ENCODE measurements around the gene WWC1.
"Not testable (repeated sequence)": the region's sequence is repeated elsewhere in the genome, so short reads cannot be mapped to it uniquely, and the experiment has no call there.

WWC1 gene

DNA sequence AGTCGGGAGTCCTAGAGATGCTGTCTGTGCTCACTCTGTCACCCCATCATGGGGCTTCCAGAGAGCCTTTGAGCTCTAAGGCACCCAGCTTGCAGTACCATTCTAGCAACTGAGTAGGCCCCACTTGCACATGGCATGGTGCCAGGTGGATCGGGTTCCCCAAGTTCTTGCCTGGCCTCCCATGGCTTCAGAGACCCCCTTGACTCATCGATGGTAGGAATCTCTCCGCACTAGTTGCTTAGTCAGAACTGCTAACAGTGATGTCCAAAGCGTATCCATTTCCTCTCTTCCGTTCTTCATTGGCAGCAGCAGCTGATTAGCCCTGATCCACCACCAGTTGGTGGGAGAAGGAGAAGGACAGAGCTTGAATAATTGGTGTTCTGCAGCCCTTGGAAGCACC is 124.5 kb downstream of the WWC1 start:
- no peak for DNase-seq

DNA sequence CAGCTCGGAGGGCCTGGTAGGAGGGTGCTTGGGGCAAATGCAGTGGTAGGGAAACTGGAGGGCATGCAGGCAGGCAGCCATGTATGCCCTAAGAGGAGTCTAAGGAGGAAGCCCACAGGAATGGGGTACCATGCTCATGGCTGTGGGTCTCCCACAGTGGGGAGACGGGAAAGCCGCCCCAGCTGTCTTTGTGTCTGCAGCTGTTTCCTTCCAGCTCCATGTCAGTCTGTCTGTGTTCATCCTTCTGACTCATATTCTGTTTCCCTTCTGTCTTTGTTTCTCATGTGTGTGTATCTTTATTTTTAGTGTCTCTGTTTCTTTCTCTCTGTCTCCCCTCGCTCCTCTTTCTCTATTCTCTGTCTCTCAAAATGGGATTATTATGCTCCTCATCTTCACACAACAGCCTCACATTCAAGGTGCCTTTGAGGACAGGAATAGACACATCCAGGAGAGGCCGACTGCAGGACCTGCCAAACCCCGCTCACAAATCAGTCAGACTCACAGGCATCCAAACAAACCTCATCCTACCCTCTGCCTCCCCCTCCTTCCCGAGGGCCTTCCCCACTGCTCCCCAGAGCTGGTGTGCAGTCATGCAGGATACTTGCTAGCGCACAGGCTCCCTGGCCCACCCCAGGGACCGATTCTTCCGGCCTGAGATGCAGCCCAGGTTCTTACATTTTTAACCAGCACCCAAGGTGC is 126.4 kb downstream of the WWC1 start:
- no peak for DNase-seq

DNA sequence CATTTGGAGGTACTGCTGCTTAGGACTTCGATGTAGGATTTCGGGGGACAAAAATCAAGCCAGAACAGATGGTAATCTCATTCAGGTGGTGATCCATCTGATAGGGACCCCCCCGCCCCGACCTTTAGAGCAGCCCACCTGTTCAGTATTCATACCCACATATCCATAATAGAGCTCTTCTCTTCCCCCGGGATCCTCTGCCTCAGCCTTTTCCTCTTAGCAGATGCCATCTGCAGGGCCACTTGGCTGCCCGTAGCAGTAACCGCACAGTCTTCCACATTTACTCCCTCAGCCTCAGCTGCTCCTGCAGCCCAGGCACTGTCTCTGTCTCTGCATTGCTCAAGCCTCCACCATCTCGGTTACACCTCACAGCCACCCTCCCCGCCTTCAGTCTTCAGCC is 129.0 kb downstream of the WWC1 start:
- no peak for DNase-seq

DNA sequence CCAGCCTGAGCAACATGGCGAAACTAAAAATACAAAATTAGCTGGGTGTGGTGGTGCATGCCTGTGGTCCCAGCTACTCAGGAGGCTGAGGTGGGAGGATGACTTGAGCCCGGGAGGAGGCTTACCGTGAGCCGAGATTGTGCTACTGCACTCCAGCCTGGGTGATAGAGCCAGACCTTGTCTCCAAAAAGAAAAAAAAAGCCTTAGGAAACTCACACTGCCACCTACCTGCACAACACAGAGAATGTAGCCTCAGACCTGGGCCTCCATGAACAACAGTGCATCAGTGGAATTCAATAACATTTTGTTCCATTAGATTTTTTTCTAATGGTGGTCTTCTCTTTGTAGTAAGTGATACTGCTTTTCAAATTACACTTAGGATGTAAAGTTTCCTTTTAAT is 131.0 kb downstream of the WWC1 start:
- DNase-seq, result no peak

DNA sequence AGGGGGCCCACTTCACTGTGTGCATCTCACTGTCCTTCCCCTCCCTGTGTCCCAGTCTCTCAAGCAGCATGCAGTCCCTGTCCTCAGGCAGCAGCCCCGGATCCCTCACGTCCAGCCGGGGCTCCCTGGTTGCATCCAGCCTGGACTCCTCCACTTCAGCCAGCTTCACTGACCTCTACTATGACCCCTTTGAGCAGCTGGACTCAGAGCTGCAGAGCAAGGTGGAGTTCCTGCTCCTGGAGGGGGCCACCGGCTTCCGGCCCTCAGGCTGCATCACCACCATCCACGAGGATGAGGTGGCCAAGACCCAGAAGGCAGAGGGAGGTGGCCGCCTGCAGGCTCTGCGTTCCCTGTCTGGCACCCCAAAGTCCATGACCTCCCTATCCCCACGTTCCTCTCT is 132.0 kb downstream of the WWC1 start:
- no peak for DNase-seq

DNA sequence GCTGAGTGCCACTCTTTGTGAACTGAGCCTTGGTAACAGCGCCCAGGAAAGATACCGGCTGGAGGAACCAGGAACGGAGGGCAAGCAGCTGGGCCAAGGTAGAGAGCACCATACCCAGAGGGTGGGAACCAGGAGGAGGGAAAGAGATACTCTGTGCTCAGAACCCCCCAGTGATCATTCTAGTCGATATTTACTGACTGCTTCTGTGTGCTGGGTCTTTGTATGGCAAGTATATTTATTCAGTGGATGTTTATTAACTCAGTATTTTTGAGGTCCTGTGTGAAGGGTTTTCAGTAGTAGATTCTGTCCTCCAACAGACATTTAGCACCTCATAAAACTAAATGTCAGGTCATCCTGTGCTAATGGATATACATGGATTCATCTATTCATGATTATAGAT is 132.5 kb downstream of the WWC1 start:
- DNase-seq, result no peak

DNA sequence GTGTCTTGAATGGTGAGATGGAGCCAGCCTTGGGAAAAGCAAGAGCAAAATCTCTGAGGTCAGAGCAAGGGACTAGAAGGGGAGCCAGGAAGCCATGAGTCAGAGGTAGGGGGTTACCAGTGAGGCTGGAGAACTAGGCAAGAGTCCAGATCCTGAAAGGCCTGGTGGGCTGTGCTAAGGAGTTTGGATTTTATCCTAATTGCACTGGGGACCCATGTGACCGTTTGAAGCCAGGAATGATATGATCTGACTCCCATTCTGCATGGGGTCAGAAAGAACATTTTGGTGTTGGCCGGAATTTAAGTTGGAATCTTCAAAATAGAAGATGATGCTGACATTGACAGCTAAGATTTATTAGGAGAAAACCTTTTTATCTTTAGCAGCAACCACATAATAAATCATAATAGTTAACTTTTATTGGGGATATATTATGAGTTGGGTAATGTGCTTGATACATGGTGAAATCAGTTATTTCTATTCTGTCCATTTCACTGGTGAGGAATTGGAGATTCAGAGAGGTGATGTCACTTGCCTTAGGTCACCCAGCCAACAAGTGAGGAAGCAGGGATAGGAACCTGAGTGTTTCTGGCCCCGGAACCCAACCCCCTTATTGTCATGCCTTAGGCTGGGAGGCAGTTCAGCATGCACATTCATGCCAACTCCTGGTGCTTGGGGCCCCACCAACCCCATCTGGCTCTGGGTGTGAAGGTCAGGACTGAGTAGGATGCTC is 133.3 kb downstream of the WWC1 start:
- no peak for DNase-seq

DNA sequence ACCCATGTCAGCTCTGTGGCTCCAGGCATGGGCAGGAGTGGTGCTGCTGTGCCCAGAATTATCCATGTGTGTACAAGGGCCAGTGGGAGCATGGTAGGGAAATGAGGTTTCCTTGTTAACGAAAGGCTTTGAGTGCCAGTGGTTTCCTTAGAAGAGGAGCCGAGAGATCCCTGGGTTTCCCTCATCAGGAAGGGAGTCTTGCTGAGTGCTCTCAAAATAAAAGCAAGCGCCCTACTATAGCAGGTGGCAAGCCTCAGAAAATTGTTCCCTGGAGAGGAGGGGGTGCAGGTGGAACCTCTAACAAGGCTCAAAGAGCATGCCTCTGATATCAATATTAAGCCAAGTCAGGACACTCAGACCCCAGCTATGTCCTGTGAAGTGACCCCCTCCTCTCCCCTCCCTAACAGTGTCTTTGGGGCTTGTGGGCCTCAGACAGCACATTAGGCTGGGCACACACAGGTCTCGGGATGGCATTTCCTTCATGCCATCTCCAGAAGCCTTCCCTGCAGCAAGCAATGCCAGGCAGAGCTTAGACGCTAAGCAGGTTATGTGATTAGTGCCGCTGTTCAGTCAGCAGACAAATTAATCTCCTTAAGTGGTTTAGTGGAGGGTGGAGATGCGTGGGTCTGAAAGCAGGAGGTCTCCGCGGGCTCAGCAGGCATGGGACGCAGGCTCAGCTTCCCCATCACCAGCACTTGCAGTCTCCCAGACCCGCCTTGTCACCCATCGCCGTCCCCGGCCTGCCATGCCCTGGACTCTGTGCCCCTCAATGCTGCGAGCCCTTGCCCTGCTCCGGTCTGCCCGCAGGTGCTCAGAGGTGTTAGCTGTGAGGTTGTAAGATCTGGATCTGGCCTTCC is 134.8 kb downstream of the WWC1 start:
- no peak for DNase-seq

DNA sequence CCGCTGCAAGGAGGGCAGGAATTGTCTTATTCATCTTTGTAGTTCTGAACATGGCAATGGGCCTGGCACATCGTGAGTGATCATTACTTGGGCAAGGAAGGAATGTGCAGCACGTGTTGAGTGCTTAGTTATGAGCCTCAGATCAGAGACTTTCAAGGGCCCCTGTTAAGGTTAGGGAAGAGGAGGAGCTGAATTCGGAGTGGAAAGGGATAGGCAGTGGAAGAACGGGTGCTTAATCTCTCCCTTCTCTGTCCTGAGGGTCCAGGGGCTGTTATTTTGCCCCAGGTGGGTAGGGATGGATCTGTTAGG is 135.4 kb downstream of the WWC1 start:
- no peak for DNase-seq

DNA sequence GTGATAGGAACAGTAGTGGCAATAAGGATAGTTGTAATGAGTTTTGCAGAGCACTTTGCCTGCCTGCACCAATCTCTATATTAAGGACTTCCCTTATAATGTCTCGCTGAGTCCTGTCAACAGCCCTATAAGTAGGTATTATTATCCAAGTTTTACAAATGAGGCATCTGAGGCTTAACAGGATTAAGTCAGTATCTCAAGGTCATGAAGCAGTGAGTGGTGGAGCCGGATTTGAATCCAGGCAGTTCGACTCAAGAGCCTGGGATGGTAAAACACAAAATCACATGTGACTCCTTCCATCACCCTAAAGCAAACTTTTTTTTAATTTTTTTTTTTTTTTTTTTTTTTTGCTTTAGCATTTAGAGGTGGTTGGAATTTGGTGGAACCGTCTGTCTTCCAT is 135.8 kb downstream of the WWC1 start:
- no peak for DNase-seq

DNA sequence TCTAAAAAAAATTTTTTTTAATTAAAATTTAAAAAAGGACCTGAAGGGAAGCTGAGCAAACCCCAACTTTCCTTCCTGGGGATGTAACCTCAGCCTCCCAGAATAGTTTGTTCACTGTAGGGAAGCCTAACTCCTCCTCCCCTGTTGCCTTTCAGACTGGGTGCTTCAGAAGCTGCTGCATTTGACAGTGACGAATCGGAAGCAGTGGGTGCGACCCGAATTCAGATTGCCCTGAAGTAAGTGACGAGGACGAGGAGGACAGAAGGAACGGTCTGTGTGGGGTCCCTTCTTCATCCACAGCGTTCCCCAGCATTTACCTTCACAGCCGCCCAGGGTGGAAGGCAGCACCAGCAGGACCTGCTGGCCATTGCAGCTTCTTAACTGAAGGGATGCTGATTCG is 137.1 kb downstream of the WWC1 start:
- no peak for DNase-seq

DNA sequence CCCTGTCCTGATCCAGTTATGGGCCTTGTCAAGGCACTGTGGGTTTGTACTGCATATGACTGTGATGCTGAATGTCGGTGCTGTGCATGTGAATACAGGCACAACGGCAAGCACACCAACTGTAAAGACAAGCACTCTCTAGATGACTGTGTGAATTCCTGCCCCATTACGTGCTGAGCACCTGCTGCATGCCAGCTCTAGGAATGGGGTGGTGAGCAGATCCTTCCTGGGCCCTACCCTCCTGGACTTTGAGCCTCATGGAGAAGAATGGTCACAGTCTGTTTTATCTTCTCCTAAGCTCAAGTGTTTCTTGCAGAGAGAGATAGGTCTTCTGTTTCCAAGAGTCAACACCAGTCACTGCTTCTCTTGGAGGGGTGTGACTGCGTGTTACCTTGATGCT is 138.9 kb downstream of the WWC1 start:
- DNase-seq, result no peak

DNA sequence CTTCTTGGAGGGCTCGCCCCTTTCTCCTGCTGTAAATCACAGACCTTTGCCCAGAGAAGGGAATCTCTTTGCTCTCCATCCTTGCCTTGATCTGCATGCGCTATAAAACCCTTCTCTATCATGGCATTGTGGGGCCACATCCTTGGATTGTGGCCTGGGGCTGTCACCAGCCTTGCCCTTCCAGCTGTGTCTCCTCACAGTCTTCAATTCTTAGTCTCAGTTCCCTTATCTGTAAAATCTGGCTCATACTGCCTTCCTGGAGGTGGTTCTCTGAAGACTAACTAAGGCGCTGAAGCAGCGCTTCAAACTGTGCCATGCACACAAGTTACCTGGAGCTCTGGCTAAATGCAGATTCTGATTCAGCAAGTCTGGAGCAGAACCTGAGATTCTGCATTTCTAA is 141.5 kb downstream of the WWC1 start:
- DNase-seq, result no peak

DNA sequence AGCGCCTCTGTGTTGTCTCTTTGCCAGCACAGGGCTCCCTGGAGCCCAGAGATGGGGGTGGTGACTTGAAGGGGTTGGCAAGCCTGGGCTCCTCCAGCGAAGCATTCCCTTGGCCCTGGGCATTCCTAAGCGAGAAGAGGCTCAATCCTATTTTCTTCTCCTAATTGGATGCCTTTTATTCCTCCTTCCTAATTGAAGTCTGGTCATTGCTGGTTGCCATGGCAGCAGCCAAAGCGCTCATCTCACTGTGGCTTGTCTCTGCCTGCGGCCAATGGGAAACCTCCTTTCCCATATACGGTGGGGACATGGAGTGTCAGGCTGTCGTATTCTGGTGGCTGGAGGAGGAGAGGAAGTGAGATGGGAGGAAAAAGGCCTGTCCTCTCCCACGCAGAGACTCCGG is 142.6 kb downstream of the WWC1 start:
- DNase-seq, result no peak

DNA sequence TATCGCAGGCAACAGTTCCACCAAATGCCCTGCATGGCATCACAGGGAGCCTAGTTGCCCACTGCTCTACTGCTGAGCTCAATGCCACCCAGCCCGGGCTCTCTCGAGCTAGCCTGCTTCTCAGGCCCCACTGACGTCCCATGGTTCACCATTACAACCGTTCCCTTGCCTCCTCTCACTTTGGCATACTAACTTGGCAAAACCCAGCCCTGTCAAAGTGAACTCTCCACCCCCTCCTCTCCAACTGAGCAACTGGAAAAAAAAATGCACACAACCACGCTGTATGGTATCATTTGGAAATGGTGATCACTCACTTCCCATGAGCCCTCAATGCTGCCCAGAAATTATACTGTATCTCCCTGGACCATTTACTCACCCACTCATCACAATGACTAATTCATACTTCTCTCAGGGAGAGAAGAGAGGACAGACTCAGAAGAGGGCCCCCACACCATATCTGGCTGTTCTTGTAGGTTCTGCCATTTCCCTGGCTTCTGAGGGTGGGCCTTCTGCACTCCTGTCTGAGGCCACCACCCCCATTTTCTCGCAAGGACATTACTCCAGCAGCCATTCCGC is 143.4 kb downstream of the WWC1 start:
- no peak for DNase-seq

DNA sequence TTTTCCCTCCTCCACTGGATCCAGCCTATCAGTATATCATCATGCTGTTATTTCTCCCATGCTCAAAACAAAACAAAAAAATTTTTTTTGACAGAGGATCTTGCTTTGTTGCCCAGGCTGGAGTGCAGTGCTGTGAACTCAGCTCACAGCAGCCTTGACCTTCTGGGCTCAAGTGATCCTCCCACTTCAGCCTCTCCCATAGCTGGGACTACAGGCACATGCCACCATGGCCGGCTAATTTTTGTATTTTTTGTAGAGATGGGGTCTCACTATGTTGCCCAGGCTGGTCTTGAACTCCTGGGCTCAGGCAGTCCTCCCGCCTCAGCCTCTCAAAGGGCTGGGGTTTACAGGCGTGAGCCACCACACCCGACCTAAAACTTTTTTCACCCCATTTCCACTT is 143.9 kb downstream of the WWC1 start:
- not testable (repeated sequence) for DNase-seq

DNA sequence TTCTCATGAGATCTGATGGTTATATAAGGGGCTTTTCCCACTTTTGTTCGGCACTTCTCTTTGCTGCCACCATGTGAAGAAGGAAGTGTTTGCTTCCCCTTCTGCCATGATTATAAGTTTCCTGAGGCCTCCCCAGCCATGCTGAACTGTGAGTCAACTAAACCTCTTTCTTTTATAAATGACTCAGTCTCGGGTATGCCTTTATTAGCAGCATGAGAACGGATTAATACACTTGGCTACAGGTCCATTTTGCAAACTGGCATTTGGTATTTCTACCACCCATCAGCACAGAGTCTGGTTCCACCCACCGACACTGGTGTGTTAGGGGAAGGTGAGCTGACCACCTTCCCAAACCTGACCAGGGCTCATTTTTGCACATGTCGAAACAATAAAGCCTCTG is 146.9 kb downstream of the WWC1 start:
- no peak for DNase-seq

DNA sequence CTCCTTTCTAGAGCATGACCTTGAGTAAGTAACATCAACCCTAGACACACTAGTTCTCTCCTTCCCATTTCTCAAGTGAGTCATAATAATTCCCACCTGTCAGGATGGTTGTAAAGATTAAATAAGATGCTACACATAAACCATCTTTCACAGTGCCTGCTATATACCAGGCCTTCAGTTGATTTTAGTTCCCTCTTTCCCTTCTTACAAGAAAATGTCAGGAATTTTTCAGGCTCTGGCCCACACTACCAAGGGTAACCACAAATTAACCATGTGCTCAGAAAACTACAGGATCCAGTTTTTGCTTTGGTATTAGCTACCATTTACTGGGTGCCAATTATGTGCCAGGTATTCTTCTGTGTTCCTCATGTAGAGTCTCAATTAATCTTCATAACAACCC is 152.1 kb downstream of the WWC1 start:
- DNase-seq, result no peak

DNA sequence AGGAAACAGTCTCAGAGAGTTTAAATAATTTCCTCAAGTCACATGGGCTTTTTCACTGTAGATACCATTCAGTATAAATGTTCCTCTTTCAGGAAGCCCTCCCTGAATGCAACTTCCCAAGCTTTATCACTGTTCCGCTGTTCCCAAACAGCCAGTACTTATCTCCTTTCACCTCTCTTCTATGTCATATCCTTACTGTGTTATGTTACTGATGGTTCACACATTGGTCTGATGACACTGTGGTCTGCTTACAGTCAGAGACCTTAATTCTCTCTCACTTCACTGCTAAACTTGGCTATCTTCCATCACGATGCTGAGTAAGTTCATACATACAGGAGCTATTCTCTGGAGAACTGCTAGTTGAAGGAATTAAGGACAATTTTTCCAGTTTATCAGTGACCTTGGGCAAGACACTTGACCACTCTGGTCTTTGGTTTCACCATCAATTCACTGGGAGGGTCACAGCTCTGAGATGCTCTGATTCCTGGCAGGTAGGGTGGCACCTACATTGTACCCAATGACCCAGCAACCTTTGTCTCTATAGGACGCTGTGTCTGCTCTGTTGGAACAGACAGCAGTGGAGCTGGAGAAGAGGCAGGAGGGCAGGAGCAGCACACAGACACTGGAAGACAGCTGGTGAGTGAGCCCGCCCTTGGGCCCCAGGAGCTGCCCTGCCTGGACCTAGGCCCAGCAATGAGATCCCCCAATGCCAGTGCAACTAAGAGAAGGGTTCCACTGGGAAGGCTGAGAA is 152.7 kb downstream of the WWC1 start:
- DNase-seq, result no peak

DNA sequence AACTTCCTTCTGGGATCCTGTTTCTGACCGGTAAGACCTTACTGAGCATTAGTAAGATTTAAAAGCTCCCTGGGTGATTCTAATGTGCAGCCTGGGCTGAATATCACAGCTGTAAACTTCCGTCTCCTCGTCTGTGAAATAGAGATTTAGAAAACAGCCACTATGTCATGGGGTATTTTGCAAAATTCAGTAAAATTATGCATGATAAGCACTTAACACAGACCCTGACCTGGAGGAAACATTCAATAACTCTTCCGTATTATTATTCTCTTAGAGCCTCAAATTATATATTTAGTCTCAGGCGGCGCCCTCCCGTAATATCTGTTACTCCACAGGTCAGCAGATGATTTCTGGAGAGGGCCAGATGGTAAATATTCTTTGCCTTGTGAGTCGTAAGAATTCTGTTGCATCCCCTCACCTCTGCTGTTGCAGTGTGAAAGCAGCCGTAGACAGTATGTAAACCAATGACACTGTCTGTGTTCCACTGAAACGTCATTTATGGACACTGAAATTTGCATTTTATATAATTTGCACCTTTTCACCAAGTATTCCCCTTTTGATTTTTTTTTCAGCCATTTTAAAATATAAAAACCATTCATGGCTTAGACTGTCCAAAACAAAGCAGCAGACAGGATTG is 155.7 kb downstream of the WWC1 start:
- no peak for DNase-seq

DNA sequence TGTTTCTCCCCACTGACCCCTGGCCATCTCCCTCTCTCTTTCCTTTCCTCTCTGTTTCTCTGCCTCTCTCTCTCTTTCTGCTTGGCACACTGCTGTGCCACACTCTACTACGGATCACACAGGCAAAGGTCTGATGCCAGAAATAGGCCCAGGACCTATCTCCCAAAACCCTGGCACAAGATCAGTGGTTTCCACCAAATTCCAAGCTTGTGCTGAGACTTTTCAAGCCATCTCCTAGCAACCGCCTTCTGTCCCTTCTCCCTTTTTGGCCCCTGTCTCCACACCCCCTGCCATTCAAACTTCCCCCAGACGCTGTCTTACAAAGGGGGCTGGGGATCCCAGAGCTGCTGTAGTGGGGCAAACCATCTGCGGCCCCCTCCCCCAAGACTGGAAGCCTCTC is 156.4 kb downstream of the WWC1 start:
- no peak for DNase-seq

DNA sequence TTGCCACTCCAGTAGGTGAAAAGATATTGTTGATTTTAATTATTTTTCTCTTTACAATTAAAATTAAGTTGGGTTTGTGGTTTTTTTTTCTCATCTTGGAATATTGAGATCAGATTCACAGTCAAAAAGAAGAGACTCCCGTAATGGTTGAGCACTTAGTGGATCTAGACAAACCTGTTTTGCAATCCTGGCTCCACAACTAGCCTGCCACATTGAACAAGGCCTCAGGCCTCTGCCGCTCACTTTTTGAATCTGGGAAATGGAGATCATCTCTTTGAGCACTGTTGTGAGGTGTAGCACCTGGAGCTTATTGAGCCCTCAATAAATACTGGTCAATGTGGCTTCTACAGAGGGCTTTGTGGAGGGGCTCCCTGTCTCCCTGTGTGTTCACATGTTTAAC is 157.7 kb downstream of the WWC1 start:
- DNase-seq, result no peak

DNA sequence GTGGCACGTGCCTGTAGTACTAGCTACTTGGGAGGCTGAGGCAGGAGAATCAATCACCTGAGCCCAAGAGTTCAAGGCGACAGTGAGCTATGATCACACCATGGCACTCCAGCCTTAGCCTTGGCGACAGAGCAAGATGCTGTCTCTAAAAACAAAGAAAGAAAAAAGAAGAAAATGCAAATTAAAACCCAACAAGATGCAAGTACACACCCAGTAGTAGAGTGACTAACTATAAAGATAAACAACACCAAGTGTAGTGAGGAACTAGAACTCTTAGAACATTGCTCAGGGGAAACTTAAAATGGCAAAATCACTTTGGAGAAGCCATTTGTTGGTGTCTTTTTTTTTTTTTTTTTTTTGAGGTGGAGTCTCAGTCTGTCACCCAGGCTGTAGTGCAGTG is 160.1 kb downstream of the WWC1 start:
- DNase-seq, result no peak
